ENCODE measurements around the gene NPHP1.
"Not testable (repeated sequence)": the region's sequence is repeated elsewhere in the genome, so short reads cannot be mapped to it uniquely, and the experiment has no call there.

The NPHP1 gene

DNA sequence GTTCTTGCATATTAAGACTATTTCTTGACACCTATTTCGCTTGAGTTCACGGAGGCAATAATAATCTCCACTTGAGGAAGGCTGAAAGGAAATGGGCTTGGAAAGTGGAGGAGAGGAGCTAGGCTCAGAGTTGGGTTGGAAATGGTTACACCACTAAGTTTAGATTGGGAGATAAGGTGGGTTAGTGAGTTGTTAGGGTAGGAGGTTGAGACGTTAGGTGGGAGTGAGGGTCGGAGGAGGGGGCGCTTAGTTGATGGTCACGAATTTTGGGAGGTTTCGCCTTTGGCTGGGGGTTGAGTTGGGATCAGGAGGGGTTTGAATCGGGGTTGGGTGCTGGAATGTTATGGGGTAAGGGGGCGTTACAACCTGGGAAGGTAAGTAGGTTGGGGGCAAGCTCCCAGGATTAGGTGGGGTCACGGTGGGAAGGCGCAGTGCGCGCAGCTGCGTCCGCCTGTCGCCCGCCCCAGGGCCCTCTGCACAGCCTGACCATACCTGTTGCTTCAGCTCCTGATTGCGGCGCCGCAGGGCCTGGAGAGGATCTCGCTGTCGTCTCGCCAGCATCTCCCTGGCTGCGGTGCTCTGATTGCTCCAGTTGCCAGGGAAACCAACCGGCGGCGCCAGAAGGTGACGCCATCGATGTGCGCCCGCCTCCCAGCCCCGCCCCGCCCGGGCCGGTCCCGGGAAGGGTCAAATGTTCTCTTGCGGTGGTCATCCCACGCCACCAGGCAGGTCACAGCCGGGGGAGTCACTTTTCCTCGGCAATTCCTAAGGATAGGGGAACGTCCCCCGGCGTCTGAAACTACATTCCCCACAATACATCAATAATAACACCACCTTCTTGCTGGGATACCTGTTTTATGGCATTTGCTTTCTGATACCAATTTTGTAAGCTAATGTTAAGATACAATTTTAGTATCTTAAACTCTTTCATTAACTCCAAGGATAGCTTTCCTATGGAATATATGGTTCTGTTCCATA lies at the start of gene NPHP1:
Gene NPHP1 (minus strand): TSS at position 606 of the 978 bp plus-strand sequence. CDS start 45 bp downstream, at position 561.
- peak; percentile 88 for DNase-seq

DNA sequence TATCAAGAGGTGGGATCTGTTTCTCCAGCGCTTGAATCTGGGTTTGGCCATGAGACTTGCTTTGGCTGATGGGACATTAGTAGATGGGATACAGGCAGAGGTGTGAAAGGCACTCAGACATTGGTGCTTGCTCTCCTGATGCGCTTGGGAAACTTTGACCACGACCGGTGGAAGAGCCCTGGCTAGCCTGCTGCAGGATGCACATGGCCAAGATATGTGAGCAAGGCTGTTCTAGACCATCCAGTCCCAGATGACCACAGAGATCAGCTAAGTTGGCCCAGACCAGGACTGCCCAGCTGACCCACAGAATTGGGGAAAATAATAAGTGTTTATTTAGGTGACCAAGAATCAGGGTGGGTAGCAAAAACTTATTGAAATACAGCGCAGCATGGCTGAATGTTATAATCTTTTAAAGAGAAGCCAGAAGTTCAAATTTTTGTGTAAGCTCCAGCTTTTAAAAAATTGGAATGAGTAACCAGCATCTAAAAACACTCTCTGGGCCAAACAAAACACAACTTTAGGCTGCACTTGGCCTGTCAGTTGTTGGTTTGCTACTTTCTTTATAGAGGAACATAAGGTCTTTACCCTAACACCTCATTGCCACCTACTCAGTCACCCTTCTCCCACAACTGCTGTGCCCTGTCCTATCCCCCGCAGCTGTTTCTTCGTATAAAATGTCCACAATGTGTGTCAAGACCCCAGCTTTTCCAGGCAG lies 43.4 kb upstream of the NPHP1 start:
- DNase-seq: not testable (repeated sequence)

GRCh38 chr2:110245488-110246435 lies 40.9 kb upstream of the NPHP1 start:
- not testable (repeated sequence) for DNase-seq

DNA sequence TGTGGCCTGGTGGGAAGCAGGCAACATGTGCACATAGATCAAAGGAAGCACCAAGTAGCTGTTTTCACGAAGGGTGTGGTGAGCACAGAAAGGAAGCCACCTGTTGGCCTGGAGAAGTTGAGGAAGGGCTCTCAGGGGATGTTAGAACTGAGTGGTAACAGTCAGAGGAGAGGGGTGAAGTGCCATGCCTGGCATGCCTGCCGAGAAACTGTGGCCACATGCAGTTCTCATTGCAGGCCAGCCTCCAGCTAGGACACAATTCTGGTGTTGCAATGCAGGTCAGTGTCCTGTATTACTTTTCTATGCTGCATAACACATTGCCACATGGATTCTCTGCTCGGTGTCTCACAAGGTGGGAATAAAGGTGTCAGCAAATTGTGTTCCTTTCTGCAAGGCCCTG lies 38.5 kb upstream of the NPHP1 start:
- DNase-seq: not testable (repeated sequence)

DNA sequence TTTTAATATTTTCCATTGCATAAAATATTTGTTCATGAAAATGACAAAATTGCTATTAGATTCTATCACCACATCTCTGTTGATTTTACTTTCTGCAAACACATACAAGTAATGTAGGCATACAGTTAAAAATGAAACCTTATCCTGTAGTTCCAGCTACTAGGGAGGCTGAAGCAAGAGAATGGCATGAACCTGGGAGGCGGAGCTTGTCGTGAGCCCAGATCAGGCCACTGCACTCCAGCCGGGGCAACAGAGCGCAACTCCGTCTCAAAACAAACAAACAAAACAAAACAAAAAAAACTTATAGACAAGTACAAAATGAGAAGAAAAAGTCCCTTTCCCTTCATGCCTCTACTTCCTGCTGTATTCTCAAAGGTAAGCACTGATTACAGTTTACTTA lies 29.7 kb upstream of the NPHP1 start:
- DNase-seq: not testable (repeated sequence)

DNA sequence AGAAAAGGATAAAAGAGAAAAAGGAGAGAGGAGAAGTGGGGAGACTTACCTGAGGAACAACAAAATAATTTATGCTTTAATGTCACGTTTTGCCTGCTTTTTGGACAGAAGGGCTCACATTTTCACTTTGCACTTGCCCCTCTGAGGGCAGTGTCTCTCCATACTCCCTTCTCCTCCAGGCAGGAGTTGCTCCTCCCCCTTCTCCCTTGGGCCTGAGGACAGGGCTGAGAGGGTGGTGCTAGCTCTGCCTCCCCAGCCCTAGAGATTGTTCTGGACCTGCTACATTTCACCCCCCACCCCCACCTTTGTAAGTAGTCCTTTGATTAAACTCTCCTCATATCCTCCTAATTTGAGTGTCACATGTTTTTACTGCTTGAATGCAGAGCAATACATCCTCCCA lies 25.1 kb upstream of the NPHP1 start:
- not testable (repeated sequence) for DNase-seq

GRCh38 chr2:110222626-110223025 lies 17.8 kb upstream of the NPHP1 start:
- not testable (repeated sequence) for DNase-seq

DNA sequence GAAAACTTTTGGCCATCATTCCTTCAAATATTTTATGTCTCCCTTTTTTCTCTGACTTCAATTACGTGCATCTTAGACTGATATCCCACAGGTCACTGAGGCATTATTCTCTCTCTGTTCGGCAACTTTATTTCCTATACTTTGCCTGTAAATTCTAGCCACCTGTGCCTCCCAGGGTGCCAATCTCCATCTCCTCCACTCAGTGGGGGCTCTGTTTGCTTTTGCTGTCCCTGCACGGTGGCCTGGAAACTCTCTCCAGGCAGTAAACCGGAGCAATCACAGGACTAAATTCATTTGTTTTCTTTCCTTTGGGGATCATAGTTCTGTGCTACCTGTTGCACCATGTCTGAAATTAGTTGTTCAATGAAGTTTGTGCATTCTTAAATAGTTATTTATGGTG lies 17.1 kb upstream of the NPHP1 start:
- DNase-seq: peak; percentile 37

DNA sequence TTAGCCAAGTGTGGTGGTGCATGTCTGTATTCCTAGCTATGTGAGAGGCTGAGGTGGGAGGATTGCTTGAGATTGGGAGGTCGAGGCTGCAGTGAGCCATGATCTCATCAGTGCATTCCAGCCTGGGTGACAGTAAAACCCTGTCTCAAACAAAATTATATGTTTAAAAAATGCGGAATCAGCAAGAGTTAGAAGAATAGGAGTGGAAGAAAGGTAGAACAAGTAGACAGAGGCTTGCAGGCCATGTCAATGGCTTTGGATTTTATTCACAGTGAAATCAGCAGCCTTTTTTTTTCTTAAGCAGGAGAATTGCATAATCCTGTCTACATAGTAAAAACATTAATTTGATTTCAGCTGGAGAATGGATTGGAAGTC lies 15.4 kb upstream of the NPHP1 start:
- DNase-seq: no peak

GRCh38 chr2:110219496-110220189 lies 14.8 kb upstream of the NPHP1 start:
- DNase-seq: no peak

DNA sequence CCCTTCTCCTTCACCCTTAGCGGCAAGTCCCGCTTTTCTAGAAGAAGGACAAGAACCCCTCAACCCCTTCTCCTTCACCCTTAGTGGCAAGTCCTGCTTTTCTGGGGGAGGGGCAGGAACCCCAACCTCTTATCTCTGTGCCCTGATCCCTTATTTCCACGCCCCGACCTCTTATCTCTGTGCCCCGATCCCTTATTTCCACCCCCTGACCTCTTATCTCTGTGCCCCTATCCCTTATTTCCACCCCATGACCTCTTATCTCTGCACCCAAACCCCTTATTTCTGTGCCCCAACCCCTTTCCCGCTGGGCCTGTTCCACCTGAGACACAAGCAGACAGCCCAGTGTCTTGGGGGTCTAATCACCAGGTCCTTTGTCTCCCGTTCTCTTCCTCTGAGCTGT lies 14.1 kb upstream of the NPHP1 start:
- not testable (repeated sequence) for DNase-seq

DNA sequence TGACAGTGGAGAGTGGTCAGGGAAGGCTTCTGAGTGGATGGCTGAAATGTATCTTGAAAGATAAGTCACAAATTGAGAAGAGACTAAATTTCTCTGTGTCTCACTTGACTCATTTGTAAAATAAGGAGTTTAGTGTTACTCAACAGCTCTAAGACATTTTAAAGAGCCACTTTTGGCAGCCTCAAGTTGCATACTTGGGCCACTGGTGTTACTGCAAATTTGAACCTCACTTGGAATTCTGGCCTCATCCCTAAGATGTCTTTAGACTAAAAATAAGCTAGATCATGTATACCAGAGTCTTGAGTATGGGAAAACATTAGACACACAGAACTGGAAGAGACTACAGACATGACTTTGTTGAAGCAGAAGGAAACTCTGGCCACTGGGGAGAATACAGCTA lies 12.0 kb upstream of the NPHP1 start:
- no peak for DNase-seq

- DNase-seq: no peak
These were observed 11.4 kb upstream of the NPHP1 start for GRCh38 chr2:110216199-110216598.

DNA sequence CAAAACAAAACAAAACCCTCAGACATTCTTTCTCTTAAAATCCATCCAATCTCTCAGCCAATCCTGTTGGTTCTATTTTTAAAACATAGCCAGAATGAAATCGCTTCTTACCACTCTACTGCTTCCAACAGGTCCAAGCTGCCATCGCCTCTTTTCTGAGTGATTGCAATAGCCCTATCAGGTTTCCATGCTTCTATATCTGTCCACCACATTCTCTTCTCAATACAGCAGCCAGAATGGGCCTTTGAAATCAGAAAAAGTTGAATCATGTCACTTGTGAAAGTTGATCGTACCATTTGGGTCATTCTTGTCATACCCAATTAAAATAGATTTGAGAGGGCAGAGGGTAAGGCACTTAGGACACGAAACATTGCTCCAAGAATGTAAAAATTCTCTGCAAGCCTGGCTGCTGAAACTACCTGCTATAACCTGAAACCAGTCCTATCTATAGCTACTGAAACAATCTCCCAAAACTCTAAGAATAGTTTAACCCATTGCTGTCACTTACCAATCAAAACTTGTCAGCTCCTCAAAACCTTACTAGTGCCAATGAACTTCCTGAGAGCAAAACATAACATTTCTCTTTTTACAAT lies 10.8 kb upstream of the NPHP1 start:
- DNase-seq: no peak

DNA sequence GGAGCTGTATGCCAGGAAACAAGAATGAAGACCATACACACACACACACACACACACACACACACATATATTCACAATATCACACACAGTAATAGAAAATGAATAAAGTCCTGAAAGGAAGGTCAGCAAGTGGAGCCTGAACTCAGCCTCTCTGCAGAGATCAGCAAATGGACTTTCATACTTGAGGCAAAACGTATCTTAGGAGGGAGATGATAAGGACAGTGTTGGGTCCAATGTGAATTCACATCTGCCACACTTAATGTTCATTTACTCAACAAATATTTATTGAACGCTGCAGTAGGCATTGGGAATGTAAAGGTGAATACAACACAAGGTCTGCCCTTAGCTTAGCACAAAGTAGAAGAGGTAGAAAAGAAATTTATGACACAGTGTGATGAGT lies 10.3 kb upstream of the NPHP1 start:
- no peak for DNase-seq

GRCh38 chr2:110213522-110213921 lies 8.7 kb upstream of the NPHP1 start:
- DNase-seq: not testable (repeated sequence)

DNA sequence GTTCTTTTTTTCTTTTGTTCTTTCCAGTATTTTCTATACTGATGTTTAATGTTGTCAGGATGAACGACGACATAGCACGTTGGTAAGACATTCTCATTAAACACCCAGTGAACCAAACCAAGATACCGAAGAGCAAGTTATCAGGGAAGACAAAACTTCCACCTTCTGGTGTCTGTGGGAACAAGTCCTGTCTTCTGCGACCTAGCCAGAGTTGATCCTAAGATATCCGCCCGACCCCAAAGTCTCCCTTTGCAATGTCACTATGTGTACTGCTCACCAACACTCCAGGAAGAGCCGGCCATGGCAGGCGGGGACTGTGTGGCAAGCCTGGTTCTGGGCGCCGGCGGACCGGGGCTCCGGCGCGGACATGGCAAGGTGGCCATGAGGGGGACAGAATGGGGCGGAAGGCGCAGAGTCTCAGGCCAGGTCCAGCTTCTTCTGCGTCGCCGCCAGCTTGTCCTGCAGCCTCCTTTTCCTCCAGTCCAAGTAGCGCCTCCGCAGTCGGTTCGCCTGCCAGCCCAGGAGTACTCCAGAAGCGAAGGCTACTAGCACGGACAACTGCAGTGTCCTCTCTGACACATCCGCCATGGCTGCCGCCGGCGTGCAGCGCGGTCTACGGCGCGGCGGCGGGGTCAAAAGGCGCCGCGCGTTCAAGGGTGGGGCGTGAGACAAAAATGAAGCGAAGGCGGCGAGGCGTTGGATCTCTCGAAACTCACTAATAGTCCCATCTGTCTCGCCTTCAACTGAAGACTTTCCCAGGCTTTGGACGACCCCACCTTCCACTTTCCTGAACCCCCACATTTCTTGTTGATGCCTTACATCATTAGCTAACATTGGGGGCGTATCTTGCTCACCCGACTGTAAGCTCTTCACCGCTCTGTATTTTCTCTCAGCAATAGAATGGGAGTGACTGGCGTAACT lies 7.4 kb upstream of the NPHP1 start, which contains the start of gene MTLN:
Gene MTLN (minus strand): TSS at position 610 of the 921 bp plus-strand sequence. CDS start 22 bp downstream, at position 588.
- peak; percentile 73 for DNase-seq

- no peak for DNase-seq
These were observed 1.0 kb upstream of the NPHP1 start for GRCh38 chr2:110205660-110206455.

DNA sequence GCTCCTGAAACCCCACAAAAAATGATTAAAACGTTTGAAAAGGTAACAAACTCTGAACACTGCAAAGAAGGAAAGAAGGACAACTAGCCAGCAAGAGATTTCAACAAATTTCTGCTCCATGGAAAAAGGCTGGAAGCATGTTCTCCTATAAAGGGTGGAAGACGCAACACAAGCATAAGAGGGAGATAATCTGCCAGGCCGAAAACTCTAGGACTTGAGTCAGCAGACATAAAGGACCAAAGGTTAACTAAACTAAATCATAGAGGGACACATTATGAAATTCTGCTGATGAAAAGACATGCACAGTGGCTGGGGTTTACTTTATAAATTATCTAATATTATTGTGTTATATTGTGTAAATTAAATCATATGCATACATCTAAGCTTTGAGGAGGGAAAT lies 6.8 kb downstream of the NPHP1 start:
- no peak for DNase-seq

DNA sequence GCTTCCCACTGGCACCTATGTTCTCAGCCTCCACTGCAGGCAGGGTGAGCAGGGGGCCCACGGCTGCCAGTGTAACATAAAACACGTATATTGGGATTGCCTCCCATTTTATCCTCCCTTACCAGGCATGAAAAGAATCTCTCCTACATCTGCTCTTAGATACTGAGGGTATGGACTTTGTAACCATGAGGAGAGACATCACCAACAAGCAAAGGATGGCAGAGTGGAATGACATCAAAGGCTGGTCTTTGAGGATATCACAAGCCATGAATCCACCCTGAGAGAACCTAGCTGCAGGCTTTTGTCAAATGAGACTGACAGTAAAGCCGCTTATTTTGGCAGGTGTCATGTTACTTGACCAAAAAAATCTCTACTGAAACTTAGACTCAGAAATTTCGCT lies 7.4 kb downstream of the NPHP1 start:
- DNase-seq: no peak
